PC-9 (cell line): ENCODE data around the gene RAB33B. TPM values are rescaled to one million over a fixed set of nuclear protein-coding genes. Genes with fewer than 3 reads are reported as not detected.

Experiments used
- BruUV-seq: library from RNA; stranded (reverse); fragments of 400-500 nt; replicated peaks from 2 replicates; lab custom pipeline; 2021; lab: Mats Ljungman, UMichigan
- CTCF ChIA-PET: fragments of 300-600 bp; sonication (Branson Sonifier 250); formaldehyde crosslinking; loops from one replicate; lab custom pipeline; 2022; ENCODE audit warnings: antibody characterized with exemption; lab: Charles Lee
- POLR2A ChIA-PET: fragments of 300-600 bp; sonication (Branson Sonifier 250); formaldehyde crosslinking; loops from one replicate; lab custom pipeline; 2022; ENCODE audit warnings: antibody characterized with exemption; ENCODE audit not compliant: unreplicated experiment; lab: Charles Lee
- DNase-seq, 2 experiments: peaks; one replicate each; pipeline versions ENCODE4 v3.0.0 to v3.0.0-alpha.2; 2015 to 2022; ENCODE audit warnings: mixed read lengths in 1 of 2
- H2AFZ ChIP-seq: fragments of 200-600 bp; sonication (generic); 2 replicates; pipeline ENCODE4 v1.8.1; 2017; ENCODE audit warnings: antibody characterized with exemption
- H3F3A ChIP-seq: fragments of 200-600 bp; sonication (generic); 2 replicates; pipeline ENCODE4 v1.8.1; 2017; ENCODE audit warnings: antibody characterized with exemption, mild to moderate bottlenecking, low read depth; ENCODE audit not compliant: insufficient read depth
- H3K27ac ChIP-seq: fragments of 200-600 bp; sonication (generic); 2 replicates; pipeline ENCODE4 v1.6.1; 2016; ENCODE audit warnings: mixed run types
- H3K27me3 ChIP-seq: fragments of 200-600 bp; sonication (generic); 2 replicates; pipeline ENCODE4 v1.6.1; 2016; ENCODE audit warnings: low read depth, mixed run types; ENCODE audit not compliant: insufficient read depth
- H3K36me3 ChIP-seq: fragments of 200-600 bp; sonication (generic); 2 replicates; pipeline ENCODE4 v1.6.1; 2016; ENCODE audit warnings: low read depth, mixed run types
- H3K4me1 ChIP-seq: fragments of 200-600 bp; sonication (generic); replicated peaks from 2 replicates; pipeline ENCODE4 v1.6.1; 2016; ENCODE audit warnings: mixed run types; ENCODE audit not compliant: insufficient read depth
- H3K4me2 ChIP-seq: fragments of 200-600 bp; sonication (generic); 2 replicates; pipeline ENCODE4 v1.6.1; 2017; ENCODE audit warnings: mixed run types
- H3K4me3 ChIP-seq: fragments of 200-600 bp; sonication (generic); 2 replicates; pipeline ENCODE4 v1.6.1; 2016; ENCODE audit warnings: mixed run types
- H3K79me2 ChIP-seq: fragments of 200-600 bp; sonication (generic); 2 replicates; pipeline ENCODE4 v1.6.1; 2017; ENCODE audit warnings: low read depth, mixed run types
- H3K9me2 ChIP-seq: fragments of 200-600 bp; sonication (generic); 2 replicates; pipeline ENCODE4 v1.8.1; 2017; ENCODE audit warnings: mild to moderate bottlenecking; ENCODE audit not compliant: insufficient read depth
- H3K9me3 ChIP-seq: fragments of 200-600 bp; sonication (generic); 2 replicates; pipeline ENCODE4 v1.8.1; 2016; ENCODE audit warnings: low read depth; ENCODE audit not compliant: insufficient read depth
- H4K20me1 ChIP-seq: fragments of 200-600 bp; sonication (generic); 2 replicates; pipeline ENCODE4 v1.8.1; 2017; ENCODE audit not compliant: insufficient read depth
- CTCF ChIP-seq: fragments of 200-600 bp; sonication (generic); conservative IDR thresholded peaks from 2 replicates; pipeline ENCODE4 v1.6.1; 2017; ENCODE audit warnings: mixed run types, antibody characterized with exemption, mild to moderate bottlenecking, moderate library complexity
- EZH2 ChIP-seq: fragments of 200-600 bp; sonication (generic); IDR thresholded peaks from 2 replicates; pipeline ENCODE4 v1.8.0; 2017; ENCODE audit warnings: antibody characterized with exemption, low read depth
- intact Hi-C: fragments of 100-400 bp; cut with micrococcal nuclease; formaldehyde crosslinking; loops from one replicate; pipeline ENCODE4 v1.10.0; 2022; ENCODE audit not compliant: unreplicated experiment
- total RNA-seq: library from RNA; stranded (reverse); gene quantifications from 2 replicates; pipeline ENCODE4 v1.2.3, GENCODE V29; 2021

The RAB33B gene
- total RNA-seq, 1 experiment from 2014 or later, result 7.7 TPM

- intact Hi-C loops, result no loop called here
- no peaks in the 10 kb centered on the region for H4K20me1 ChIP-seq
- no peaks in the 10 kb centered on the region for H3K27me3 ChIP-seq
- no peaks in the 10 kb centered on the region for H3K4me1 ChIP-seq
- H3K4me3 ChIP-seq, result no peak overlapping the region
- no peak overlapping the region for H2AFZ ChIP-seq
- ChIA-PET CTCF (no interaction called here), POLR2A (no interaction called here)
- H3K9me2 ChIP-seq, result no peaks in the 10 kb centered on the region
- no peak for DNase-seq
- no peak overlapping the region for H3K27ac ChIP-seq
- H3K36me3 ChIP-seq, result no peaks in the 10 kb centered on the region
- no peaks in the 10 kb centered on the region for H3F3A ChIP-seq
- H3K79me2 ChIP-seq, result no peaks in the 10 kb centered on the region
- no peaks in the 10 kb centered on the region for H3K9me3 ChIP-seq
- no TSS peak for BruUV-seq
- H3K4me2 ChIP-seq, result no peak overlapping the region
- TF ChIP-seq CTCF (no peak), EZH2 (no peak)
Measured at GRCh38 chr4:139492429-139492828, 38.5 kb downstream of the RAB33B start.

- POLR2A ChIA-PET, result no interaction called here
- no peaks in the 10 kb centered on the region for H3K36me3 ChIP-seq
- CTCF ChIA-PET, result no interaction called here
- no peaks in the 10 kb centered on the region for H4K20me1 ChIP-seq
- TF ChIP-seq CTCF, result no peak
- intact Hi-C loops, result no loop called here
- H3K4me3 ChIP-seq, result no peak overlapping the region
- no peaks in the 10 kb centered on the region for H3K4me1 ChIP-seq
- H3F3A ChIP-seq, result no peaks in the 10 kb centered on the region
- no peaks in the 10 kb centered on the region for H3K9me2 ChIP-seq
- DNase-seq, result no peak
- H3K27me3 ChIP-seq, result no peaks in the 10 kb centered on the region
- no peaks in the 10 kb centered on the region for H3K9me3 ChIP-seq
- H3K27ac ChIP-seq, result no peak overlapping the region
- H3K79me2 ChIP-seq, result no peaks in the 10 kb centered on the region
- BruUV-seq, result no TSS peak
- H2AFZ ChIP-seq, result no peak overlapping the region
- H3K4me2 ChIP-seq, result no peak overlapping the region
Measured at GRCh38 chr4:139493176-139493575, 39.3 kb downstream of the RAB33B start.

GRCh38 chr4:139499186-139499585 is 45.3 kb downstream of the RAB33B start:
- H3K4me2 ChIP-seq, result no peak overlapping the region
- no peaks in the 10 kb centered on the region for H3K4me1 ChIP-seq
- H3K9me2 ChIP-seq, result no peaks in the 10 kb centered on the region
- H3K79me2 ChIP-seq, result no peaks in the 10 kb centered on the region
- DNase-seq, result no peak
- H3K27me3 ChIP-seq, result no peaks in the 10 kb centered on the region
- ChIA-PET POLR2A (no interaction called here), CTCF (interaction anchor here (0.6 kb wide), 1 partner anchor 158 kb away, joined by 3 read pairs; no protein-coding TSS in a partner anchor)
- no peak overlapping the region for H3K27ac ChIP-seq
- BruUV-seq, result no TSS peak
- H3K4me3 ChIP-seq, result no peak overlapping the region
- intact Hi-C loops, result loop anchor here (5.0 kb wide), 1 partner anchor 153 kb away; no protein-coding TSS in a partner anchor
- no peaks in the 10 kb centered on the region for H3K36me3 ChIP-seq
- no peak overlapping the region for H2AFZ ChIP-seq
- no peaks in the 10 kb centered on the region for H4K20me1 ChIP-seq
- no peak for TF ChIP-seq CTCF
- TF ChIP-seq EZH2, result no peak
- no peaks in the 10 kb centered on the region for H3K9me3 ChIP-seq
- no peaks in the 10 kb centered on the region for H3F3A ChIP-seq
